GM19351 (cell line): Measurements from ENCODE around the gene HLTF.

Source experiments
- ATAC-seq: cut with Tn5 transposase; IDR thresholded peaks from one replicate; pipeline ENCODE4 v1.9.1; 2021; ENCODE audit warnings: mild to moderate bottlenecking, moderate library complexity; ENCODE audit not compliant: unreplicated experiment

Gene HLTF

GRCh38 chr3:149020196-149020838, 66.0 kb downstream of the HLTF start:
- no peak for ATAC-seq

GRCh38 chr3:149019580-149019979, 66.8 kb downstream of the HLTF start:
- no peak for ATAC-seq

GRCh38 chr3:149018247-149018646, 68.1 kb downstream of the HLTF start:
- ATAC-seq, result no peak

GRCh38 chr3:149016669-149017541, 69.4 kb downstream of the HLTF start:
- no peak for ATAC-seq

- ATAC-seq, result no peak
These were observed 70.1 kb downstream of the HLTF start for GRCh38 chr3:149016242-149016641.

- no peak for ATAC-seq
These were observed 70.9 kb downstream of the HLTF start for GRCh38 chr3:149015393-149015792.

GRCh38 chr3:149013726-149014125, 72.6 kb downstream of the HLTF start:
- no peak for ATAC-seq

- no peak for ATAC-seq
These were observed 74.7 kb downstream of the HLTF start for GRCh38 chr3:149011676-149012075.

GRCh38 chr3:149010966-149011365, 75.4 kb downstream of the HLTF start:
- no peak for ATAC-seq

GRCh38 chr3:149010504-149010951, 75.8 kb downstream of the HLTF start:
- ATAC-seq, result no peak

- peak; percentile 98 for ATAC-seq
These were observed 76.6 kb downstream of the HLTF start for GRCh38 chr3:149009732-149010131.

- ATAC-seq, result no peak
These were observed 78.6 kb downstream of the HLTF start for GRCh38 chr3:149007567-149008257.

GRCh38 chr3:149005416-149005815, 80.9 kb downstream of the HLTF start:
- ATAC-seq, result no peak

GRCh38 chr3:149004622-149005021, 81.7 kb downstream of the HLTF start:
- ATAC-seq, result no peak

GRCh38 chr3:149003653-149004305, 82.6 kb downstream of the HLTF start:
- peak; percentile 86 for ATAC-seq

- no peak for ATAC-seq
These were observed 84.6 kb downstream of the HLTF start for GRCh38 chr3:149001727-149002126.

- no peak for ATAC-seq
These were observed 86.1 kb downstream of the HLTF start for GRCh38 chr3:149000206-149000745.

GRCh38 chr3:148999806-149000205, 86.5 kb downstream of the HLTF start:
- ATAC-seq, result no peak

GRCh38 chr3:148998715-148999423, 87.5 kb downstream of the HLTF start:
- no peak for ATAC-seq

GRCh38 chr3:148998297-148998696, 88.0 kb downstream of the HLTF start:
- no peak for ATAC-seq
